ENCODE results near the gene RPN2. TPM values are rescaled to one million over a fixed set of nuclear protein-coding genes. Genes with fewer than 3 reads are reported as not detected.

RPN2 gene
- total and polyA plus RNA-seq, 10 of the 15 experiments (the other 5 are each of a cell fraction or from before 2014, with no cell fraction given): 148 to 365 (median 228) TPM

GRCh38 chr20:37288091-37288490 is 109.0 kb downstream of the RPN2 start:
- intact Hi-C loops (cut with micrococcal nuclease; ENCODE audit: unreplicated experiment): no loop called here
- FAIRE-seq: no peak

More at GRCh38 chr20:37288091-37288490, 109.0 kb downstream of the RPN2 start:
- Histone ChIP-seq H3K36me3 (ENCODE audit: control insufficient read depth in 2 of 2, insufficient read depth in 2 of 2, low read length in 1 of 2) (peaks cover 0 to 8% of the 10 kb centered on the region in 2 experiments; a peak in 2 of 4 replicates), H3K27me3 (replicated peaks in 1 of 2; ENCODE audit: control insufficient read depth in 2 of 2, insufficient read depth in 2 of 2, low read length in 1 of 2) (no peaks in the 10 kb centered on the region), H3K4me2 (ENCODE audit: control insufficient read depth, insufficient read depth) (no peak overlapping the region), H3K4me3 (no peak overlapping the region), H3K27ac (ENCODE audit: control insufficient read depth, insufficient read depth) (no peak overlapping the region), H3K79me2 (ENCODE audit: control insufficient read depth, insufficient read depth, low read length) (peaks cover 40% of the 10 kb centered on the region), H4K20me1 (ENCODE audit: control insufficient read depth, insufficient read depth) (no peaks in the 10 kb centered on the region), H3K4me1 (ENCODE audit: control insufficient read depth, insufficient read depth, low read length) (peaks cover 16% of the 10 kb centered on the region), H3K9me3 (replicated peaks; ENCODE audit: control insufficient read depth, insufficient read depth, low read length) (peaks cover 5% of the 10 kb centered on the region), H2AFZ (ENCODE audit: control insufficient read depth, low read depth, low read length) (no peak overlapping the region), H3K9ac (ENCODE audit: control insufficient read depth, insufficient read depth, low read length) (no peak overlapping the region)
- 95% methylated on average over 4 of the region's 4 CpGs for whole genome bisulfite sequencing (ENCODE audit: insufficient coverage, insufficient replicate concordance, low lambda C conversion rate, missing lambda C conversion rate)
- CTCF ChIA-PET: interaction anchor here (0.8 to 4.0 kb wide), 5 partner anchors 8 to 96 kb away, joined by 3 to 16 read pairs (median 6); no protein-coding TSS in a partner anchor
- RAD21 ChIA-PET (ENCODE audit: unreplicated experiment): interaction anchor here (0.8 to 3.1 kb wide), 3 partner anchors 11 to 48 kb away, joined by 3 to 21 read pairs (median 20); no protein-coding TSS in a partner anchor
- ATAC-seq (no peak), DNase-seq (ENCODE audit: low read depth, low spot score) (no peak)
- BruUV-seq (replicated peaks): no TSS peak
- TF ChIP-seq, protein P1, sequence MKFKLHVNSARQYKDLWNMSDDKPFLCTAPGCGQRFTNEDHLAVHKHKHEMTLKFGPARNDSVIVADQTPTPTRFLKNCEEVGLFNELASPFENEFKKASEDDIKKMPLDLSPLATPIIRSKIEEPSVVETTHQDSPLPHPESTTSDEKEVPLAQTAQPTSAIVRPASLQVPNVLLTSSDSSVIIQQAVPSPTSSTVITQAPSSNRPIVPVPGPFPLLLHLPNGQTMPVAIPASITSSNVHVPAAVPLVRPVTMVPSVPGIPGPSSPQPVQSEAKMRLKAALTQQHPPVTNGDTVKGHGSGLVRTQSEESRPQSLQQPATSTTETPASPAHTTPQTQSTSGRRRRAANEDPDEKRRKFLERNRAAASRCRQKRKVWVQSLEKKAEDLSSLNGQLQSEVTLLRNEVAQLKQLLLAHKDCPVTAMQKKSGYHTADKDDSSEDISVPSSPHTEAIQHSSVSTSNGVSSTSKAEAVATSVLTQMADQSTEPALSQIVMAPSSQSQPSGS (IDR thresholded peaks at IDR 0.05; ENCODE audit: low read length): no peak
- no peak for TF ChIP-seq TARDBP (IDR thresholded peaks at IDR 0.05; ENCODE audit: borderline replicate concordance)
- no peak for TF ChIP-seq TCF3 (IDR thresholded peaks at IDR 0.05; ENCODE audit: borderline replicate concordance, insufficient read depth, low read depth, low read length)
- TF ChIP-seq IKZF1 (conservative IDR thresholded peaks at IDR 0.05): no peak
- TF ChIP-seq ATF3 (IDR thresholded peaks at IDR 0.05; ENCODE audit: borderline replicate concordance, extremely low read depth, low read depth, low read length): no peak
- TF ChIP-seq DPF2 (IDR thresholded peaks at IDR 0.05): no peak
- TF ChIP-seq YBX1 (IDR thresholded peaks at IDR 0.05): no peak
- TF ChIP-seq NFYA (IDR thresholded peaks at IDR 0.05; ENCODE audit: borderline replicate concordance, low read depth, low read length): no peak
- TF ChIP-seq TBL1XR1 (IDR thresholded peaks at IDR 0.05; ENCODE audit: low read depth, low read length): no peak
- no peak for TF ChIP-seq CHD1 (IDR thresholded peaks at IDR 0.05; ENCODE audit: low read depth, low read length)
- TF ChIP-seq SRF (IDR thresholded peaks at IDR 0.05; ENCODE audit: low read depth in 2 of 2, low read length in 2 of 2): no peak
- TF ChIP-seq SIX5 (IDR thresholded peaks at IDR 0.05; ENCODE audit: low read depth, low read length, severe bottlenecking): no peak
- no peak for TF ChIP-seq BCL3 (IDR thresholded peaks at IDR 0.05; ENCODE audit: borderline replicate concordance, insufficient read depth, low read depth, low read length, poor library complexity, severe bottlenecking)
- TF ChIP-seq ZNF274 (IDR thresholded peaks at IDR 0.05; ENCODE audit: insufficient read depth, insufficient read length): no peak
- no peak for TF ChIP-seq ASH2L (IDR thresholded peaks at IDR 0.05; ENCODE audit: borderline replicate concordance, low read depth)
- no peak for TF ChIP-seq ZZZ3 (IDR thresholded peaks at IDR 0.05; ENCODE audit: control insufficient read depth, insufficient read length, low read depth)
- TF ChIP-seq BACH1 (IDR thresholded peaks at IDR 0.05; ENCODE audit: borderline replicate concordance): no peak
- no peak for TF ChIP-seq ZNF622 (IDR thresholded peaks at IDR 0.05)
- in situ Hi-C loops (cut with MboI): no loop called here
- POLR2A ChIA-PET: interaction anchor here (1.1 kb wide), 1 partner anchor 27 kb away, joined by 9 read pairs; no protein-coding TSS in a partner anchor
- SMC1A ChIA-PET (ENCODE audit: uncharacterized antibody, unreplicated experiment): interaction anchor here (0.9 to 3.7 kb wide), 4 partner anchors 11 to 96 kb away, joined by 3 to 17 read pairs (median 12); no protein-coding TSS in a partner anchor
